Measurements from ENCODE around the gene ALDH3A2.

- no peak for TF ChIP-seq EZH2phosphoT487 (IDR thresholded peaks at IDR 0.05; ENCODE audit: insufficient read depth, low read depth)
- no peak for TF ChIP-seq EZH2 (IDR thresholded peaks at IDR 0.05; ENCODE audit: insufficient read depth, poor library complexity, severe bottlenecking)
These were observed 38.0 kb downstream of the ALDH3A2 start for GRCh38 chr17:19686400-19687090.

Measured in GM23248 (cell line).